ENCODE data around the gene ZNF557.
"Not testable (repeated sequence)": the region's sequence is repeated elsewhere in the genome, so short reads cannot be mapped to it uniquely, and the experiment has no call there.

- TF ChIP-seq POLR2A (IDR thresholded peaks at IDR 0.05); POLR2AphosphoS5 (IDR thresholded peaks at IDR 0.05); CTCF (IDR thresholded peaks at IDR 0.05); EP300 (IDR thresholded peaks at IDR 0.05; ENCODE audit: low read depth): not testable (repeated sequence)
Measured at GRCh38 chr19:7054635-7055368, 14.7 kb upstream of the ZNF557 start.
